Loucy (cell line): ENCODE data around the gene SF3A1.

Experiments used
- H2AFZ ChIP-seq: fragments of 200-600 bp; sonication (generic); 2 replicates; pipeline ENCODE4 v1.6.0; 2016; ENCODE audit warnings: antibody characterized with exemption, mild to moderate bottlenecking, low read length, moderate library complexity
- H3F3A ChIP-seq: fragments of 200-600 bp; 2 replicates; pipeline ENCODE4 v1.6.0; 2016; ENCODE audit warnings: antibody characterized with exemption, low read depth, mild to moderate bottlenecking
- H3K27me3 ChIP-seq: fragments of 200-600 bp; sonication (generic); 2 replicates; pipeline ENCODE4 v1.6.1; 2014; ENCODE audit warnings: low read length, mild to moderate bottlenecking; ENCODE audit not compliant: insufficient read depth, poor library complexity, severe bottlenecking
- H3K36me3 ChIP-seq: fragments of 200-600 bp; sonication (generic); 2 replicates; pipeline ENCODE4 v1.6.1; 2016; ENCODE audit warnings: low read length; ENCODE audit not compliant: insufficient read depth
- H3K4me1 ChIP-seq: fragments of 200-600 bp; sonication (generic); 2 replicates; pipeline ENCODE4 v1.5.1; 2014; ENCODE audit warnings: low read length, mild to moderate bottlenecking; ENCODE audit not compliant: insufficient read depth, poor library complexity, severe bottlenecking
- H3K4me2 ChIP-seq: fragments of 200-600 bp; sonication (generic); 2 replicates; pipeline ENCODE4 v1.6.0; 2014; ENCODE audit warnings: antibody characterized with exemption, low read length, low read depth, mild to moderate bottlenecking; ENCODE audit not compliant: poor library complexity, severe bottlenecking
- H3K4me3 ChIP-seq: fragments of 200-600 bp; sonication (generic); 2 replicates; pipeline ENCODE4 v1.5.1; 2014; ENCODE audit warnings: low read length, mild to moderate bottlenecking, mixed read lengths; ENCODE audit not compliant: poor library complexity, severe bottlenecking
- H3K79me2 ChIP-seq: fragments of 200-600 bp; sonication (generic); 2 replicates; pipeline ENCODE4 v1.6.1; 2014; ENCODE audit warnings: low read length; ENCODE audit not compliant: insufficient read depth
- H3K9ac ChIP-seq: fragments of 200-600 bp; sonication (generic); 2 replicates; pipeline ENCODE4 v1.6.0; 2014; ENCODE audit warnings: mild to moderate bottlenecking, low read depth, low read length, moderate library complexity; ENCODE audit not compliant: poor library complexity, severe bottlenecking
- H3K9me2 ChIP-seq: fragments of 200-600 bp; sonication (generic); replicated peaks from 2 replicates; pipeline ENCODE4 v1.6.1; 2016; ENCODE audit warnings: low read depth, low read length, mixed read lengths
- H3K9me3 ChIP-seq: fragments of 200-600 bp; sonication (generic); 2 replicates; pipeline ENCODE4 v1.6.1; 2014; ENCODE audit warnings: mild to moderate bottlenecking, antibody characterized with exemption, low read length, low read depth; ENCODE audit not compliant: insufficient read depth
- H4K20me1 ChIP-seq: fragments of 200-600 bp; sonication (generic); 2 replicates; pipeline ENCODE4 v1.6.0; 2014; ENCODE audit warnings: antibody characterized with exemption, low read length, mild to moderate bottlenecking; ENCODE audit not compliant: insufficient read depth, poor library complexity, severe bottlenecking
- CTCF ChIP-seq: fragments of 200-600 bp; sonication (generic); conservative IDR thresholded peaks from 2 replicates; pipeline ENCODE4 v1.5.1; 2014; ENCODE audit warnings: mild to moderate bottlenecking, antibody characterized with exemption, low read length
- EZH2phosphoT487 ChIP-seq: fragments of 200-600 bp; IDR thresholded peaks from 2 replicates; pipeline ENCODE4 v1.6.1; 2018; ENCODE audit warnings: antibody characterized with exemption, mild to moderate bottlenecking, moderate library complexity, borderline replicate concordance

Gene SF3A1

GRCh38 chr22:30304495-30305244 lies 52.0 kb downstream of the SF3A1 start:
- Histone ChIP-seq H3K4me3 (peak overlapping the region; percentile 75), H3K9me3 (no peaks in the 10 kb centered on the region), H3K9me2 (no peaks in the 10 kb centered on the region), H3K9ac (peak overlapping the region; percentile 95), H2AFZ (no peak overlapping the region), H4K20me1 (no peaks in the 10 kb centered on the region), H3K36me3 (peaks cover 37% of the 10 kb centered on the region; the same call in 1 of the 2 replicates), H3K4me2 (peak overlapping the region; percentile 92), H3K4me1 (peaks cover 87% of the 10 kb centered on the region), H3F3A (peaks cover 24% of the 10 kb centered on the region), H3K27me3 (no peaks in the 10 kb centered on the region), H3K79me2 (peaks cover 77% of the 10 kb centered on the region)
- TF ChIP-seq CTCF = no peak
- no peak for TF ChIP-seq EZH2phosphoT487

GRCh38 chr22:30302810-30303138 lies 53.9 kb downstream of the SF3A1 start:
- peak overlapping the region; percentile 95 for H3K9ac ChIP-seq
- peaks cover 54% of the 10 kb centered on the region; the same call in 1 of the 2 replicates for H3K36me3 ChIP-seq
- no peaks in the 10 kb centered on the region for H4K20me1 ChIP-seq
- peak overlapping the region; percentile 92 for H3K4me2 ChIP-seq
- H3F3A ChIP-seq = peaks cover 24% of the 10 kb centered on the region
- no peaks in the 10 kb centered on the region for H3K9me3 ChIP-seq
- no peaks in the 10 kb centered on the region for H3K27me3 ChIP-seq
- H3K9me2 ChIP-seq = no peaks in the 10 kb centered on the region
- peaks cover 69% of the 10 kb centered on the region for H3K4me1 ChIP-seq
- H2AFZ ChIP-seq = no peak overlapping the region
- TF ChIP-seq EZH2phosphoT487 (no peak), CTCF (no peak)
- H3K79me2 ChIP-seq = peaks cover 67% of the 10 kb centered on the region
- peak overlapping the region; percentile 56 for H3K4me3 ChIP-seq

DNA sequence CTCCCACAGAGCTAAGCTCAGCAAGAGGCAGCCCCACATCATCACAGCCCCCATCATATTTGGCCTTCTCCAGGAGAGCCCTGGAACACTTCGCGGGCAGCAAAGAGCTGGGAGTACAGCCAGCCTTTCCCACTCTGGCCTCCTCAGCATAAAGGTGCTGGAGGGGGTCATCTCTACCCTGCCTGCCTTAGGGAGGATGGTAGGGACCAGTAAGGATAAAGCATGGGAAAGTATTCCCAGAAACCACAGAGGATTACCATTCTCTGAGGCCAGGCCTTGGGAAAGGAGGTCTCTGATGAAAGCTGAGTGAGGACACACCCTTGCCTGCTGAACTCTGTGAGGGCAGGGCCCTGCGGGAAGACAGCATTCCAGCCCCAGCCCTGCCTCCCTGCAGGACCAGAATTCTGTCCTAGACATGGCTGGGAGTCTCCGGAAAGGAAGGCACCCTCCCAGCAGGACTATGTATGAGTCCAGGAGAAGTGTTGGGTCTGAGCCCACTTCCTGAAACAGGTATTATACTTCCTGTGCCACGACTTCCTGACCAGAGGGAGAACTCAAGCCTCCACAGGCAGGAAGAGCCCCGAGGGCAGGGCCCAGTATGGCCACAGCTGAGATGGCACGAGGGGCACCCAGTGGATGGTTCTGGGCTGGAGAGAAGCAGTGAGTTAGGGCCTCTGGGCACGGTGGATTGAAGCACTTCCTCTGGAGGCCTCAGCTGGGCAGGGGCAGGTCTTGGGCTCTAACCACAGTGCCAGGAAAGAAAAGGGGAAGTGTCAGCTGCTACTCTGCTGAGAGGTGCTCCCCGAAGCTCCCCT lies 54.5 kb downstream of the SF3A1 start:
- Histone ChIP-seq H3F3A (peaks cover 19% of the 10 kb centered on the region), H4K20me1 (no peaks in the 10 kb centered on the region), H3K9me2 (no peaks in the 10 kb centered on the region), H3K9ac (peak overlapping the region; percentile 95), H3K4me3 (peak overlapping the region; percentile 56), H3K36me3 (peaks cover 60% of the 10 kb centered on the region; the same call in 1 of the 2 replicates), H3K4me2 (peak overlapping the region; percentile 92), H2AFZ (no peak overlapping the region), H3K79me2 (peaks cover 62% of the 10 kb centered on the region), H3K9me3 (no peaks in the 10 kb centered on the region), H3K4me1 (peaks cover 64% of the 10 kb centered on the region), H3K27me3 (no peaks in the 10 kb centered on the region)
- TF ChIP-seq EZH2phosphoT487 = no peak
- TF ChIP-seq CTCF = no peak
